ENCODE measurements around the gene ZNF106.

Gene ZNF106

GRCh38 chr15:42490671-42491538 is at the start of gene ZNF106:
TSS of gene ZNF106 (minus strand) at chr15:42491141. CDS start at chr15:42472289, 18,852 bp downstream.
- DNase-seq: peak; percentile 76

- no peak for DNase-seq
These were observed 42.3 kb upstream of the ZNF106 start for GRCh38 chr15:42533246-42533645.

- DNase-seq: no peak
These were observed 38.0 kb upstream of the ZNF106 start for GRCh38 chr15:42528970-42529369.

GRCh38 chr15:42523331-42523730 is 32.4 kb upstream of the ZNF106 start:
- DNase-seq: no peak

GRCh38 chr15:42511007-42511391 is 20.1 kb upstream of the ZNF106 start:
- no peak for DNase-seq

- DNase-seq: no peak
These were observed 19.5 kb upstream of the ZNF106 start for GRCh38 chr15:42510258-42511006.

- no peak for DNase-seq
These were observed 17.3 kb upstream of the ZNF106 start for GRCh38 chr15:42508263-42508690.

GRCh38 chr15:42507514-42507913 is 16.6 kb upstream of the ZNF106 start:
- no peak for DNase-seq

GRCh38 chr15:42504631-42505030 is 13.7 kb upstream of the ZNF106 start:
- DNase-seq: no peak

- no peak for DNase-seq
These were observed 12.9 kb upstream of the ZNF106 start for GRCh38 chr15:42503825-42504224.

- no peak for DNase-seq
These were observed 11.5 kb upstream of the ZNF106 start for GRCh38 chr15:42502477-42502876.

GRCh38 chr15:42499858-42500609 is 9.1 kb upstream of the ZNF106 start:
- DNase-seq: no peak

GRCh38 chr15:42498212-42499068 is 7.5 kb upstream of the ZNF106 start:
- DNase-seq: no peak

- DNase-seq: peak; percentile 47
These were observed 4.6 kb upstream of the ZNF106 start, which contains the start of gene SNAP23 for GRCh38 chr15:42495361-42496212. TSS of gene SNAP23 (plus strand) at chr15:42495634. CDS start at chr15:42511847, 16,213 bp downstream.

GRCh38 chr15:42494998-42495360 is 4.0 kb upstream of the ZNF106 start:
- no peak for DNase-seq

GRCh38 chr15:42493679-42494078 is 2.7 kb upstream of the ZNF106 start:
- no peak for DNase-seq

GRCh38 chr15:42491539-42492225 is 741 bp upstream of the ZNF106 start:
- DNase-seq: no peak

- no peak for DNase-seq
These were observed 660 bp downstream of the ZNF106 start for GRCh38 chr15:42490291-42490670.

GRCh38 chr15:42483677-42484076 is 7.3 kb downstream of the ZNF106 start:
- DNase-seq: no peak

- no peak for DNase-seq
These were observed 8.2 kb downstream of the ZNF106 start for GRCh38 chr15:42482701-42483100.

- DNase-seq: no peak
These were observed 16.1 kb downstream of the ZNF106 start for GRCh38 chr15:42474827-42475226.

All from NCI-H1694 treated with DMSO at 0.1 percent for 48 hours (cell line).